Measurements from ENCODE around the gene CCNQ.

DNA sequence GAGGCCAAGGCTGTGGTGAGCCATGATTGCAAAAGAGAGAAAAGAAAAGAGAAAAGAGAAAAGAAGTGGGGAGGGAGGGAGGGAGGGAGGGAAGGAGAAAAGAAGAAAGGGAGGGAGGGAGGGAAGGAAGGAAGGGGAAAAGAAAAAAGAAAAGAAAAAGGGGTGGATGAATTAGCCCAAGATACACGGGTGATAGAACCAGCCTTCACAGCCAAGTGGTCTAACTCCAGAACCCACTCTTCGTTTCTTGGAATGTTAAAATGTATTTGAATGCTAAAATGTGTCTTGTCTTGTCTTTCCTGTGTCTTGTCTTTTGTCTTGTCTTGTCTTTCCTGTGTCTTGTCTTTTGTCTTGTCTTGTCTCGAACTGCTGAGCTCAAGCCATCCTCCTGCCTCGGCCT, 13.1 kb downstream of the CCNQ start:
- TF ChIP-seq, protein P1, sequence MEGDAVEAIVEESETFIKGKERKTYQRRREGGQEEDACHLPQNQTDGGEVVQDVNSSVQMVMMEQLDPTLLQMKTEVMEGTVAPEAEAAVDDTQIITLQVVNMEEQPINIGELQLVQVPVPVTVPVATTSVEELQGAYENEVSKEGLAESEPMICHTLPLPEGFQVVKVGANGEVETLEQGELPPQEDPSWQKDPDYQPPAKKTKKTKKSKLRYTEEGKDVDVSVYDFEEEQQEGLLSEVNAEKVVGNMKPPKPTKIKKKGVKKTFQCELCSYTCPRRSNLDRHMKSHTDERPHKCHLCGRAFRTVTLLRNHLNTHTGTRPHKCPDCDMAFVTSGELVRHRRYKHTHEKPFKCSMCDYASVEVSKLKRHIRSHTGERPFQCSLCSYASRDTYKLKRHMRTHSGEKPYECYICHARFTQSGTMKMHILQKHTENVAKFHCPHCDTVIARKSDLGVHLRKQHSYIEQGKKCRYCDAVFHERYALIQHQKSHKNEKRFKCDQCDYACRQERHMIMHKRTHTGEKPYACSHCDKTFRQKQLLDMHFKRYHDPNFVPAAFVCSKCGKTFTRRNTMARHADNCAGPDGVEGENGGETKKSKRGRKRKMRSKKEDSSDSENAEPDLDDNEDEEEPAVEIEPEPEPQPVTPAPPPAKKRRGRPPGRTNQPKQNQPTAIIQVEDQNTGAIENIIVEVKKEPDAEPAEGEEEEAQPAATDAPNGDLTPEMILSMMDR (IDR thresholded peaks at IDR 0.05): no peak
- no peak for TF ChIP-seq ZFX (IDR thresholded peaks at IDR 0.05; ENCODE audit: borderline replicate concordance)
